Fibroblast of the aortic adventitia (primary cell): Measurements from ENCODE around the gene ETFA. TPM values are rescaled to one million over a fixed set of nuclear protein-coding genes. Genes with fewer than 3 reads are reported as not detected.
"Not testable (repeated sequence)": the region's sequence is repeated elsewhere in the genome, so short reads cannot be mapped to it uniquely, and the experiment has no call there.

Source experiments
- DNase-seq: peaks from one replicate; pipeline ENCODE4 v3.0.0-alpha.2; 2010; ENCODE audit warnings: low read depth
- H3K4me3 ChIP-seq: 2 replicates; pipeline ENCODE4 v1.5.1; 2011; ENCODE audit warnings: low read depth, mild to moderate bottlenecking, control low read depth, low read length, moderate library complexity
- total RNA-seq: library from RNA; depleted of rRNA; stranded (reverse); fragments of >200 nt; gene quantifications from 2 replicates; pipeline ENCODE4 v1.2.3, GENCODE V29; 2012; ENCODE audit warnings: low replicate concordance
- TF ChIP-seq, protein P1 (sequence below): IDR thresholded peaks from 2 replicates; pipeline ENCODE4 v1.5.1; 2011; ENCODE audit warnings: mild to moderate bottlenecking, low read length, control low read depth, inconsistent platforms; ENCODE audit not compliant: insufficient read depth

The ETFA gene
- total RNA-seq, 1 donor, result 87.8 TPM

GRCh38 chr15:76324066-76324465 lies 12.8 kb upstream of the ETFA start:
- no peak for DNase-seq
- TF ChIP-seq, protein P1, sequence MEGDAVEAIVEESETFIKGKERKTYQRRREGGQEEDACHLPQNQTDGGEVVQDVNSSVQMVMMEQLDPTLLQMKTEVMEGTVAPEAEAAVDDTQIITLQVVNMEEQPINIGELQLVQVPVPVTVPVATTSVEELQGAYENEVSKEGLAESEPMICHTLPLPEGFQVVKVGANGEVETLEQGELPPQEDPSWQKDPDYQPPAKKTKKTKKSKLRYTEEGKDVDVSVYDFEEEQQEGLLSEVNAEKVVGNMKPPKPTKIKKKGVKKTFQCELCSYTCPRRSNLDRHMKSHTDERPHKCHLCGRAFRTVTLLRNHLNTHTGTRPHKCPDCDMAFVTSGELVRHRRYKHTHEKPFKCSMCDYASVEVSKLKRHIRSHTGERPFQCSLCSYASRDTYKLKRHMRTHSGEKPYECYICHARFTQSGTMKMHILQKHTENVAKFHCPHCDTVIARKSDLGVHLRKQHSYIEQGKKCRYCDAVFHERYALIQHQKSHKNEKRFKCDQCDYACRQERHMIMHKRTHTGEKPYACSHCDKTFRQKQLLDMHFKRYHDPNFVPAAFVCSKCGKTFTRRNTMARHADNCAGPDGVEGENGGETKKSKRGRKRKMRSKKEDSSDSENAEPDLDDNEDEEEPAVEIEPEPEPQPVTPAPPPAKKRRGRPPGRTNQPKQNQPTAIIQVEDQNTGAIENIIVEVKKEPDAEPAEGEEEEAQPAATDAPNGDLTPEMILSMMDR, result no peak
- H3K4me3 ChIP-seq, result no peak overlapping the region

DNA sequence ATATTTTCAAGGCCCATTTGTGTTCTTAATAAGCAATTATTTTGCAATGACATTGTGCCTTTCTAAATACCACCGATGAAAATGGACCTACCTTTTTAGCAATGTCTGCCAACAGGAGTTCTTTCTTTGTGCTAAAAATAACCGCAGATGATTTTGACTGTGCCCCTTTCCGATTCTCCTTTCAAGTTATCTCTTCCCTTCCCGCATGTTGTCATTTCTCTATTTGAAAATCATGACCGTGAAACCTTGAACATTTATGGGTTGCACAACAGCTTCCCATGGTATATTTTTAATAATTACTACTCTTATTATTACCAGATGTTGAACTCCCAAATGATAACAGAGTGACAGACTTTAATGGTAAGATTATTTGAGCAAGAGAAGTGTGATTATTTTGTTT lies 10.3 kb upstream of the ETFA start:
- no peak overlapping the region for H3K4me3 ChIP-seq
- TF ChIP-seq, protein P1, result no peak
- no peak for DNase-seq

DNA sequence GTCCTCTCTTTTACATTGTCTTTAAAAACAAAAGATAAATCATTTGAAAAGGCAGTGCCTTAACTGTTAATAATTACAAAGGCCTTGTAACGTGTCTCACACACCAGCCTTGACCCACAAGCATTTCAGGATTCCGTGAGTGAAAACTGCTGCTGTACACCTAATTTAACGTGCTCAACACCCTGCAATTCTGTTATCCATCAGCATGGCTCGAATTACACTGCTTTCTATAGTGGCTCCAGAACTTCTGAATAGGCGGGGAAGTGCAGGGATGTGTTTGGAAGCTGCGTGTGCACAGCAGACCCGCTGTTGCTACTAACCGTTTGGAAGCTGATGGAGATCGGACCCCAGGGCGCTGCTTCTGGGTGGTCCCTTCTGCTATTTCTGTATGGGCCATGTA lies 9.9 kb upstream of the ETFA start:
- TF ChIP-seq, protein P1, result no peak
- H3K4me3 ChIP-seq, result no peak overlapping the region
- DNase-seq, result no peak

- TF ChIP-seq, protein P1, result no peak
- no peak overlapping the region for H3K4me3 ChIP-seq
- no peak for DNase-seq
Observed at GRCh38 chr15:76320012-76320411, 8.7 kb upstream of the ETFA start.

DNA sequence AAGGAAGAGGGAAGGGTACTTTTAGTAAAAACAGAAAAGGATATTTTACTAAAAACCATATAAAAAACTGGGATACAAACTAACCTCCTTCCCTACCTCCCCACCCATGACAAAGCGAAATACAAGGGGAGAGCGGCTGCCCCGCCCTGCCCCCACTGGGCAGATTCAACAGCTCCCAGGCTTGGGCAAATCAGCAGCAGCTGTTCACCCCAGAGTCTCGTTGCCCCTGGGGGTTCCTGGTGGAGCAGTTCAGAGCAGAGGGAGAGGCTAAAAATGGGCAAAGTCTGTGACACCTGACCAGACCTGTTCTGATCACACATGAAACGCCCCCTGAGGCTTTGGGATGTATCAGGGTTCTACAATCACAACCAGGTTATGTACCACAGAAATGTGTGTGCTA lies 2.5 kb upstream of the ETFA start:
- H3K4me3 ChIP-seq, result no peak overlapping the region

GRCh38 chr15:76313175-76313567 lies 1.9 kb upstream of the ETFA start:
- H3K4me3 ChIP-seq, DNase-seq: not testable (repeated sequence)

More for the DNA sequence above, 2.5 kb upstream of the ETFA start:
- no peak for DNase-seq
- TF ChIP-seq, protein P1, result no peak

DNA sequence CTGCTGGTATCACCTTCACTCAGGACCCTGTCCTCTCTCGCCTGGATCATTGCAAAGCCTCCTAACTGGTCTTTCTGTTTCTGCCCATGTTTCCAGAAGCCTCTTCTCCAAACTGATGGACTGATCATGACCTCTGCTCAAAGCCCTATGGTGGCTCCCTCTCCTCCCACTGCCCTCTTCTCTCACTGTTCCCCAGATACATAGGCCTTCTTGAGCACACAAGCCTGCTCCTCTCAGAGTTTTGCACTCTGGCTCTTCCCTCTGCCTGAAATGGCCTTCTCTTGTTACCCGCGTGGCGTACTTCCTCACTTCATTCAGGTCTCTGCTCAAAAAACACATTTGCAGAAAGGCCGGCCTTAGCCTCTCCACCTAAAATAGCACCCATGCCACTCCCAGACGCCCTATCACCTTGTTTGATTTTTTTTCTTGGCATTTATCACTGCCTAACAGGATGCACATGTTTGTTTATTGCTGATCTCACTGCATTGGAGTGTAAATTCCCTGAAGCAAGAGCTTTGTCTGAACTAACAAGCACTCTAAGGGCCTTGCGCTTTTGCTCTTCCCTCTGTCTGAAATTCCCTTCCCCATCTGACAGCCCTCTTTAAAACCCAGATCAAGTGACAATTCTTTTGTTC lies 1.4 kb upstream of the ETFA start:
- no peak overlapping the region for H3K4me3 ChIP-seq
- DNase-seq, result no peak
- TF ChIP-seq, protein P1, result no peak
